NCI-H1105 (cell line): ENCODE results near the gene MICAL2.
A peak's percentile ranks its signal among the peaks of the same experiment; 100 is the strongest.

ENCODE experiments used
- DNase-seq: peaks from one replicate; lab custom pipeline; 2025; lab: John Stamatoyannopoulos, UW

Gene MICAL2

DNA sequence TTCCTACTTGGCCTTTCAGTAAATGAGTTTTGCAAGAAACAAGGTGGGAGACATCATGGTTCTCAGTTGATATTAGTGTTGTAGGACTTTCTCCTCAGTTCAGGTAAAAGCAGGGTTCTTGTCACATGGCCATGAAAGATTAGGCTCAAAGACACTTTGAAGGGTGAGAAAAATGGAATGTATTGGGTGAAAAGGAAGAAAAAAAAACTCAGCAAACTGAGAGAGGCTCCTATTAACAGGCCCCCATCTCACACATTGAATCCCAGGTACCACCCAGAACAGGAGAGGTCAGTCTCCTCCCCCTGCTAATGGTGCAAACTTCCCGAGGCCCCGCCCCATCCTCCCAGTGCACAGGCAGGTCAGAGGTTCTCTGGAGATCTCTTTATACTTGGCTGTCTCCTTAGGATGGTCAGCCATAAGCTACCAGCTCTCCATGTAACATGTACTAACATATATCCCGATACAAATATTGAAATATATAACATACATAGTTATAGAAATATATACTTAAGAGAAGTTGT, 62.2 kb downstream of the MICAL2 start:
- DNase-seq: no peak

DNA sequence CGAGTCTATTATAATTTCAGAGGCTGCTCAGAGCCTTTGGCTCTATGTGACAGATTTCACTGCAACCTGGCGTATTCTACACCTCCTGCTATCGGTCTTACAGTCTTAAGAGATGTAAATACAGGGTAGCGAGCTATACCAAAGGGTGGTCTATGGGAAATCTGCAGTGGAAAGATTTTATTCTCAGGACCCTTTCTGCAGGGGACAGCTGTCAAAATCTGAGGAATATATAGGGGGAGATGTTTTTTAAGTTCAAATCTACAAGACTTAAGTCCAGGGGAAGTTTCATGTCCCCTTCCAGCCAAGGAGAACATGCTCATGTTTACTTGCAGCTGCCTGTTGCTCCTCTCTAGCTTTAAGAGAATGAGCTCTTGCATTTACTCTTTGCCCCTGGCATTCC, 62.7 kb downstream of the MICAL2 start:
- DNase-seq: no peak

DNA sequence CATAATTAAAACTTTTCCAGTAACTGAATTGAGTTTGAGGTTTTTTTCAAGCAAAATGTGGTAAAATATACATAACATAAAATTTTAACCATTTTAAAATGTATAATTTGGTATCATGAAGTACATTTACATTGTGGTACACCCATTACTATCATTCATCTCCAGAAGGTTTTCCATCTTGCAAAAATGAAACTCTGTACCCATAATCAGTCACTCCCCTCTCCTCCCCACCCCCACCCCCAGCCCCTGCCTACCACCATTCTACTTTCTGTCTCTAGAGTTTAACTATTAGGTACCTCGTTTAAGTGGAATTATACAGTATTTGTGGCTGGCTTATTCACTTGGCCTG, 63.7 kb downstream of the MICAL2 start:
- DNase-seq: no peak

DNA sequence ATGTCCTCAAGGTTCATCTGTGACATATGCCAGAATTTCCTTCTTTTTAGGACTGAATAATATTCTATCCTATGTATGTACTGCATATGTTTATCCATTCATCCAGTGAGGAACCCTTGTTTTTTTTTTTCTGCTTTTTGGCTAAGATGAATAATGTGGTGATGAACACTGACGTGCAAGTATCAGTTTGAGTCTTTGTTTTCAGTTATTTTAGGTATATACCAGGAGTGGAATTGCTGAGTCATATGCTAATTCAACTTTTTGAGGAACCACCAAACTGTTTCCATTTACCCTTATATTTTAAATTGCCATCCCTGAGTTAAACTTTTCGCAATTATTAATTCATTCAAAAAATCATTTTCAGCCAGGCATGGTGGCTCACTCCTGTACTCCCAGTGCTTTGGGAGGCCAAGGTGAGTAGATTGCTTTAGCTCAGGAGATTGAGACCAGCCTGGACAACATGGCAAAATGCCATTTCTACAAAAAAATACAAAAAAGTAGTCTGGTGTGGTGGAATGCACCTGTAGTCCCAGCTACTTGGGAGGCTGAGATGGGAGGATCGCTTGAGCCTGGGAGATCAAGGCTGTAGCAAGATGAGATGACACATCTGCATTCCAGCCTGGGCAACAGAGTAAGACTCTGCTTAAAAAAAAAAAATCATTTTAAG, 64.2 kb downstream of the MICAL2 start:
- no peak for DNase-seq

DNA sequence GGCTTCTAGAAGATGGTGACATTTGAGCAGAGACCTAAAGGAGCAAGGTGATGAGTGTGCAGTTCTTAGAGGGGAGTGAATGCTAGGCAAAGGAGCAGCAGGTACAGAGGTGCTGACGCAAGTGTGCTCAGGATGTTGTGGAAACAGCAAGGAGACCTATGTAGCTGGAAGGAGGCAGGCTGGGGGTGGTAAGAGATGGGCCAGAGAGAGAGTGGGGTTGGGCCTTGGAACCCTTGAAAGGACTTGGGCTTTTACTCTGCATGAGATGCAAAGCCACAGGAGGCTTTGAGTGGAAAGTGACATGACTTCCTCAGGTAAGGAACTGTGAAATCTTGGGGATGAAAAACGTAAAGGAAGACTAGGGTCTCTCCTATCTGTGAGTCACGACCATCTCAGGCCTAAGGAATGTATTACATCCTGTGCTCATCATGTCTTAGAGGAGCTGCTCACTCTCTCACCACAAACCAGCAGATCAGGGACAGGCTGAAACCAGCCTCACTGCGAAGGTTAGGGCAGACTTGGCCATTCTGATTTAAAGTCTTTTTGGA, 65.4 kb downstream of the MICAL2 start:
- DNase-seq: no peak

DNA sequence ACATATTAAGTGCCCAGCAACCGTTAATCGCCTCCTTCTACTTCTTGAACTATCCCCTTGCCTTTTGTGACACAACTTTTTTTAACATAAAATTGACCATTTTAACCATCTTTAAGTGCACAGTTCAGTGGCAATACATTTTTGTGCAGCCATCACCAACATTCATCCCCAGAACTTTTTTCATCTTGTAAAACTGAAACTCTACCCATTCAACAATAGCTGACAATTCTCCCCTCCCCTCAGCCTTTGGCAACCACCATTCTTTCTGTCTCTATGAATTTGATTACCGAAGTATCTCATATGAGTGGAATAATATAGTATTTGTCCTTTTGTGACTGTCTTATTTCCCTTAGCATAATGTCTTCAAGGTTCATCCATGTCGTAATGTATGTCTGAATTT, 66.0 kb downstream of the MICAL2 start:
- no peak for DNase-seq

DNA sequence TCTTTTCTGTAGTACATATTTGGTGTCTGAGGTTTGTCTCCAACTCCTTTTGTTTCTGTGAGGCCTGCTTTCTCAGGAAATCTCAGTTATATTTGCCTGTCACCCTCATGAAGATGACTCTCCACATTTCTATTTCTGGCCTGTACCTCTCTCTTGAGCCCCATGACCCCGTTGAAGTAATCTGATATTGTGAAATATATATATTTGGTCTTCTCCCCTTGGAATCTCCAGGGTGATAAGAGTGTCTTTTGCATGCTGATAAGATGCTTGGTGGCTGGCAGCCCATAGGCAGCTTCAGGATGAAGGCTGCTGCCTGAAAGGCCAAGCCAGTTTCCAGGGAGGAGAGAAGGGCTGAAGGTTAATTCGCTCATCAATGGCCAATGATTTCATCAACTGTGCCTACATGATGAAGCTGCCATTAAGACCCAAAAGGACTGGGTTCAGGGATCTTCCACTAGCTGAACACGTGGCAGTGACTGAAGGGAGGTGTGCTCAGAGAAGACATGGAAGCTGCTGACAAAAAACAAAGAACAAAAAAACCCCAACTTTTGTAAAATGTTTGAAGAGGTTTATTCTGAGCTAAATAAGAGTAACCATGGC, 67.4 kb downstream of the MICAL2 start:
- no peak for DNase-seq

DNA sequence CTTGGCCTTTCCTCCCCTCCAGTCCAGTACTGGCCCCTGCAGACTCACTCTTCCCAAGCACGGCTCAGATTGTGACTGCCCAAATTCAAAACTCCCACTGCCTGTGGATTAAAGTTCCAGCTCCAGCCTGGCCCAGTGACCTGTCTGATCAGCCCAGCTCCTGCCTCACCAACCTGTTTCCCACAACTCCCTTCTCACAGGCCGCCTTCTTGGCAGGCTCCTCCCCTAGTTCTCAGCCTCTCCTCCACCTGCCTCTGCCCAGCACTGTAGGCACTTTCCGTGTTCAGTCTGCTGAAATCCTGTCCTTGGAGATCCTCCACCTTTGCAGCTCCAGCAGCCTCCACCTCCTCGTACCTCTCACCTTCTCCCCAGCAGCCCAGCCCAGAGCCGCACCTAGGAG, 68.6 kb downstream of the MICAL2 start:
- no peak for DNase-seq

DNA sequence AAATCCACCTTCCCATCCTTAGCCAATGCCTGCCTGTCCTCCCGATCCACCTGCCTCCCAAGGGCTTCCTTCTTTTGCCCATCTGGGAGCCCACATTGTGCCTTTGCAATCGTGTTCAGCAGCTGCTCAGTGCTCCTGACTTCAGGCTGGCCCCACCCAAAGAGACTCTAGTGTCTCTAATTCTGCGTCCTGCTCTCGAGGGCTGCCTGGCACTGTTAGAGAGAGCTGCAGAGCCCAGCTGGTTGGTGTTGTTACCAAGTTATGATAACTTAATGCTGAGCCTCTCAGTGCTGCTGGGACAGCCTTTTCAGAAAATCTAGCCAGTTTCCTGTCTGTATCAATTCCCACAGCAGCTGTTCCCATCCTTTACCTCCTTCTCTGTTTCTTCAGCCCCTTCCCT, 69.1 kb downstream of the MICAL2 start:
- DNase-seq: no peak

DNA sequence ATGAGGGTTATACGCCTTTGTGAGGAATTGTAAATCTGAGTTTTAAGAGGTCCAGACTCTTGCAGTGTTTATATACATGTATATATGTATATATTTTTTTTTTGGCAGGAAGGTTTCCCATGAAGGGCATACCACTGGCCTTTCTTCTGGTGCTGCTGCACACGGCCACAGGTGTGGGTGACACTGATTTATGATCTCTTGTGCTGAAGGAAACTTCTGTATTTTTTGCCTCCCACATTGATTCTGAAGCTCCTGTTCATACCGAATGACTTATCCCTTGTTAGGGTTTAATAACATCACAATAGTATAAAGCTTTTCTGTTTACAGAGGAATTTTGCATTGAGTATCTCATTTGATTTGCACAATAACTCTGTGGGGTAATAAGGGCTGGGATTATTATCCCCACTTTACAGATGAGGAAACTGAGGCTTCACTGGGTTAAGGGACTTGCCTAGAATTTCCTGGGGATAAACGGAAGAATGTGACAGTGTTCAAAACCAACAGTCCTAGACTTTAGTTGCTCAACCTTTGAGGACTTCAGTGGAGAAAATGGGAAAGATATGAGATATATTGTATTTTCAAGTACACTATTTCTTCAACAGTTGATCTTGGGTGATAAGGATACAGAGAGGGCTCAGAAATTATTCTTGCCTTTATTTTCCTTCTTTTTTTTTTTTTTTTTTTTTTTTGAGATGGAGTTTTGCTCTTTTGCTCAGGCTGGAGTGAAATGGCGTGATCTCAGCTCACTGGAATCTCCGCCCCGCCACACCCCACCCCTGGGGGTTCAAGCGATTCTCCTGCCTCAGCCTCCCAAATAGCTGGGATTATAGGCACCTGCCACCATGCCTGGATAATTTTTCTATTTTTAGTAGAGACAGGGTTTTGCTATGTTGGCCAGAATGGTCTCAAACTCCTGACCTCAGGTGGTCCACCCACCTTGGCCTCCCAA, 70.1 kb downstream of the MICAL2 start:
- no peak for DNase-seq

DNA sequence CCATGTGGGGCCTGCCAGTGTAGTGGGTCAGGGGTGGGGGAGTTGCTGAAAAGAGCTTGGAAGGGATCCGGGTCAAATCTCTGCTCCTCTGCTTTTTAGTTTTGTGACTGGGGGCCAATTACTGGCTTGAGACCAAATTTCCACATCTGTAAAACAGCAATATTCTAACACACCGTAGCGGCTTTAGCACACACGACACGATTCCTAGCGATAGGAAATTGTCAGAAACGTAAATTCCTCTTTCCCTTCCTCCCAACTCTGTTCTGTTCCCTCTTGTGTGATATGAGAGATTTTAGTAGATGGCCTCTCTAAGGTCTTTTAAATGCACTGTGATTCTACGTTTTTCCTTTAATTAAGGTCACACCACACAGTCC, 71.9 kb downstream of the MICAL2 start:
- DNase-seq: no peak

DNA sequence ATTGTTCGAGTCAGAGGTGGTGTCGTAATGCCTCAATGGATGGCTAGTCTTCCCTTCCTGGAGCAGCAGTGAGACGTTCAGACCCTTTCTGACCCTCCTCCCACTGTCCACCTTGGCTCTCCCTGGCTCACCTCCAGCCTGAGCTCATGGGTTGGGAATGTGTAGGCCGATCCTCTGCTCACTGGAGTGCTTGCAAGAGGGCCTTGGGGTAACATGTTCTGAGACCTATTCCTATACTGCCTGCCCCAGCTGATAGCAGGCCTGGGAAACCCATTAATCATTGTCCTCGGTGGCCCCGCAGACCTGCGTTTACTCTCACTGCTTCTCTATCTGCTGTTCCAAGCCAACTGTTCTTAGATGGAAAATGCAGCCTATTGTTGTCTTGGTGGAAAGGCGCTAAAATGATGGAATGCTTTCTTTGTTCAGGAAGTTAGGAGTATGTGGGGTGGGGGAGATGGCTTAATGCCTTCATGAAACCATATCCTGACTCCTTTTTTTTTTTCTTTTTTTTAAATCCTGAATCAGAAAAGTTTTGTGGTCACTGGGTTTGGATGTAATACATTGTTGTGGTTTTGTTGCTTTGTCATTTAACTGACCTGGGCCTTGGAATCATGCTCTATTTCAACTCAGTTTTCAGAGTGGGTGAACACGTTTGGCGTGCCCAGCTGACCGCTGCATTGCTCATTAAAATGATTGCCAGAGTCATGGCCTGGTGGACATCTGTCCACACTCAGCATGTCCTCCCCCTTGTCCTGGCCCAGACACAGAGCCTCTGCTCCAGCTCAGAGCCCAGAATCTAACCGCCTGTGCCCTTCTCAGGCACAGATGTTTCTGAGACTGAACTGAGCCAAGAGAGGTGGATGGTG, 72.5 kb downstream of the MICAL2 start:
- no peak for DNase-seq

DNA sequence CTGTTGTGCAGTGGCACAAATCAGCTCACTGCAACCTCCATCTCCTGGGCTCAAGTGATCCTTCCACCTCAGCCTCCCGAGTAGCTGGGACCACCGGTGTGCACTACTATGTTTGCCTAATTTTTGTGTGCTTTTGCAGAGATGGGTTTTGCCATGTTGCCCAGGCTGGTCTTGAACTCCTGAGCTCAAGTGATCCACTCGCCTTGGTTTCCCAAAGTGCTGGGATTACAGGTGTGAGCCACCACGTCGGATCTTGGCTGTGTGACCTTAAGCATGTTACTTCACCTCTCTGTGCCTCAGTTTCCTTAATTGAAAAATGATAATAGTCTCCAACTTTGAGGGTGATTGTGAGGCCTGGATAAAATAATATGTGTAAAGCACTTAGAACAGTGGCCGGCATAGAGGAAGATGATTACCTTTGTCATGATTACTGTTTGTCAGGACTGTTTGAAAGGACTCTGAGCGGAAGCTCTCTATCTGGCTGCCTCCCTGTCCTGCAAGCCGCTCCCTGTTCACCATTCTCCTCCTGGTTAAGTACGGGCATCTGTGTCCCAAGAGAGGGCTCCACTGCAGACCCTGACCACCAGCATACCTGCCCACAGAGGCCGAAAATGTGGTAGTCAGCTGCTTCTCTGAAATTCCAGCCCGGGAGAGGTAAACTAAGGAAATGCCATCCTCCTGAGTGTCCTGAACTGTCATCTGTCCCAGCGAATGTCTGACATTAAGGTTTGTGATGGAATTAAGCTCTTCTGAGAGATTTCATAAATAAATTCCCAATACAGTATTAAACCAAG, 73.6 kb downstream of the MICAL2 start:
- DNase-seq: no peak

DNA sequence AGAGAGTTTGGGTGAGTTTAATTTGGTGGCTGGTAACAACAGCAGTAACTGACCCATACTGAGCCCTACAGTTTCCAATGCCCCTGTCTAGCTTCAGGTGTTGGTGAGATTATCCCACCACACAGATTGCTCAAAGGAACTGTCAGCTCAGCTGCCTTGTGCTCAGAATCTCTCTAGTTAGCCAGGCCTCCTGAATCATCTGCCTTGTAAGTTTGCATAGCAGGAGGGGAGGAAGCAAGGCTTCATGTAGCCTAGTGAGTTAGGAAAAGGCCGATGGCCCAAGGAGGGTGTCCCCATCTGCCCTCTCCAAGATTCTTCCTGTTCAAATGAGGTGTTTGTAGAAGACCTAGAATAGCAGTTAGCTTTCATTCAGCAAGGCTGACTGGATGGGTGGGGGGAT, 74.3 kb downstream of the MICAL2 start:
- DNase-seq: no peak

DNA sequence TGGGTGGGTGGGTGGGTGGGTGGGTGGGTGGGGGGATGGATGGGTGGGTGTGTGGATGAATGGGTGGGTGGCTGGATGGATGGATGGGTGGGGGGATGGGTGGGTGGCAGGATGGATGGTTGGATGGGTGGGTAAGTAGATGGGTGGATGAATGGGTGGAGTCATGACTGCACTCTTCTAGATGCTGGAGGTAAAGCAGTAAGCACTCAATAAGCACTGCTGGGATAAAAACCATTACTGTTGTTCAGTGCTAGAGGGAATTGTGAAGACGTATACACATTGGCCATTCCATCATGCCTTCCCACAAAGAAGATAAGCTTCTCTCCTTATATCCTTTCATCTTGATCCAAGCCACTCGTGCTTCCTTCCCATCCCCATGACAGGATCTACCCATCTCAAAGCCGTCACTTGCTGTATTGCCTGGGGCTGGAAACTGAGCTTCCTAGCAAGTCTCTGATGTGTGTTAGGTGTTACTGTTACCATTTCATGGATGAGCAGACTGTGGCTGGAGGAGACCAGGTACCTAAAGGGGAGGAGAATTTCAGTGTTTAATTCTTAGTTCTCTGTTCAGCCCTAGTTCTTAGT, 74.8 kb downstream of the MICAL2 start:
- DNase-seq: no peak

DNA sequence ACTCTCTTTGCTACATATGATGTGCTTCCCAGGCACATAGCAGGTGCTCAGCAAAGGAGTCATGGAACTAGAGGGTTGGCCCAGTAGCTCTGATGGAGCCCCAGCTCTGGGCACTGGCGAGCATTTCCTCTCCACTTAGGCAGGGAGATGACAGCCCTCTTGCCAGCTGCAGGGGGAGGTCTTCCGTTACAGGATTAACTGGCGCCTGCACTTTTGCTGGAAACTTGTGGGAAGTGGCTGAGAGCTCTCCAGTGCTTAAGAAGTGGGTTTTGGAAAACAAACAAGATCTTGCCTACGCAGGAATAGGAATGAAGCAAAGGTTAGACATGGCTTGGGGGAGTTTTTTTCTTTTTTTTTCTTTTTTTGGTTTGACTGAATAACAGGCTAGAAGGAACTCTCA, 75.5 kb downstream of the MICAL2 start:
- peak; percentile 43 for DNase-seq

DNA sequence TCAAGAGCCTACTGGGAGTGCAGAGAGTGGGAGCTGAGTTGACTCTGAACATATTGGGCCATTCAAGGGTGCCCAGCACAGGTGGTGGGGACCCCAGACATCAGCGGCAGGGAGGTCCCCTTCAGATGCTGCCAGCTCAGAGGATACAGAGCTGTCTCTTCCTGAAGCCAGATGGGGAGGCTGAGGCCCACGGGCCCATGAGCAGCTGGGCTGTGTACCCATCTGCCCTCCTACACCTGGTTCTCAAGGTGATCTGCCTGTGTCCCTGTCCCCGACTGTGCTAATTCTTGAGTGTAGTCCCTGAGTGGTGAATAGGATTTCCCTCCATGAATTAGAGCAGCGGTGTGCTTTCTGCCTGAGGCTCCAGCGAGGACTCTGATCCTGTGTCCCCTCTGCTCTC, 76.3 kb downstream of the MICAL2 start:
- DNase-seq: no peak

DNA sequence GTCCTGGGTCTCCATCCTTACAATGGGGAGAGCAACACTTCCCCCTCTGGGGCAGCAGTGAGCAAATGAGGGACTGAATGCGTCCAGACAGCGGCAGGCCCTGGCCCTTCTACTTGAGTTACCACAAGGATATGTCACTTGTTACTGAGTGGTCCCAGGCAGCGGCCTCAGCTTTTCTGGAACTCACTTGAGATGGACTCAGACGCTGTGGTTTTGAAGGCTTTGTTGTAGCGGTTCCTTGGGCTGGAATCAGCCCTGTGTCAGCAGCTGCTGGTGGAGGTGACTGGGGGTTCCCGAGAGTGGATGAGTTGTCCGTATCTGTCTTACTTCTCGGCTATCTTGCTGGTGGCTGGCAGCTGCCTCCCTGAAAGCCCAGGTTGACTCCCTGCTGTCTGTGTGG, 77.0 kb downstream of the MICAL2 start:
- no peak for DNase-seq

DNA sequence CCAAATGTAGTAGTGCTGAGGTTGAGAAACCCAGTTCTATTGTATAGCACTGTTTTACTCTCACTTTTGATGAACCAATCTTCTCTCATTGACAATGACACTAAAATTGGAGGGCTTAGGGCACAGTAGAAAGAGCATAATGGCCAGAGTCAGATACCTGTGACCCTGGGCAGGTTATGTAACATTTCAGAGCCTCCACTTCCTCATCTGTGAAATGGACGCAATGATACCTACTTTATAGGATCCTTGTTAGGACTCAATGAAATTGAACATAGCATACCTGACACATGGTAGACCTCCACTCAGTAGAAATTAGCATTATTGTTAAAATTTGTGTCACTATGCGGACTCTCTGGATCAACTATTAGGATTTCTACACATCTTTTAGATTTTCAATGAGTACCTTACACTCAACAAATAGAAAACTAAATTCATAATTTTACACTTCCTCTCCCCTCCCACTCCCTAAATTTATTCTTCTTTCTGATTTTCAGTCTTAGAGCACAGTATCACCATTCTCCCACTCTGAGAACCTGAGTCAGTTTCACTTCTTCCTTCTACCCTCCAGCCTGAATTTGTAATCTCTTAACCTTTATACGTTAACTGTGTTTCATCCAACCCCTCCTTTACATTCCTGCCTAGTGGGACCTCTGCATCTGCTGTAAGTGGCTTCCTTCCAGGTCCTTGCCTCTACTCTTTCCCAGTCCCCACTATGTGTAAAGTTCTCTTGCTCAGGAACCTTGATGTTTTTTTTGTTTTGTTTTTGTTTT, 78.3 kb downstream of the MICAL2 start:
- no peak for DNase-seq
